Activated CD4-positive, alpha-beta T cell treated with anti-CD3 and anti-CD28 coated beads, Interleukin-2, amount 50 U/mL, for 1 hour (primary cell): ENCODE measurements around the gene FBXL7.

Source experiments
- DNase-seq: peaks from one replicate; pipeline ENCODE4 v3.0.0-alpha.2; 2020

The FBXL7 gene

GRCh38 chr5:15499528-15500324 is at the start of gene FBXL7:
Gene FBXL7 (plus strand): TSS chr5:15500180.
- DNase-seq, result no peak

- no peak for DNase-seq
Measured at GRCh38 chr5:15450473-15450872, 49.5 kb upstream of the FBXL7 start.

GRCh38 chr5:15450949-15451348 is 49.0 kb upstream of the FBXL7 start:
- no peak for DNase-seq

- no peak for DNase-seq
Measured at GRCh38 chr5:15452030-15452429, 48.0 kb upstream of the FBXL7 start.

DNA sequence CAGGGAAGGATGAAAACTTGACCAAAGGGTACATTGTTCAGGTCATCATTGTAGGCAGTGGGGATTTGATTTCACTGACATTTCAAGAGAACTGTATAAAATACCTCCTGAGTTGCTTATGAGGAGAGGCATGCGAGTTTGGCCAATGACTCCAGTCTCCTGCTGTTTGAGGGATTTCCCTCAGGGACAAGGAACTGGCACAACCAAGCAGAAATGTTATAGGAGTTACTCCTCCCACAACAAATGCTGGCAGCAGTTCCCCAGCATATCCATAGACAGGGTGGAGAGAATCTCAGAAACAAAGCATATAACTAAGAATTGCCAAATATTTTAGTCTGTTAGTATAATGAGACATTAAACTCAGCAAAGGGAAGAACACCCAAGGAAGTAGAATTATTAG is 47.2 kb upstream of the FBXL7 start:
- no peak for DNase-seq

DNA sequence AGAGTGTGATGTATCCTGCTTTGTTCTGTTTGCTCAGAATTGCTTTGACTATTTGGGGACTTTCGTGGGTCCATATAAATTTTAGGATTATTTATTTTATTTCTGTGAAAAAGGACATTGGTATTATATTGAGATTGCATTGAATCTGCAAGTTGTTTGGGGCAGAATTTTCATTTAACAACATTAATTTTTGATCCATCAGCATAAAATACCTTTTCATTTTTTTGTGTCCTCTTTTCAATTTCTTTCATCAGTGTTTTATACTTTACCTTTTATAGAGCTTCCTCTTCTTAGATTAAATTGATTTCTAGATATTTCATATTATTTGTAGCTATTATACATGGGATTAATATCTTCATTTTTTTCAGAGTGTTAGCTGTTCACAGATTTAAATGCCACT is 40.8 kb upstream of the FBXL7 start:
- DNase-seq, result no peak

GRCh38 chr5:15463231-15463980 is 36.6 kb upstream of the FBXL7 start:
- no peak for DNase-seq

- DNase-seq, result no peak
Measured at GRCh38 chr5:15472116-15472515, 27.9 kb upstream of the FBXL7 start.

DNA sequence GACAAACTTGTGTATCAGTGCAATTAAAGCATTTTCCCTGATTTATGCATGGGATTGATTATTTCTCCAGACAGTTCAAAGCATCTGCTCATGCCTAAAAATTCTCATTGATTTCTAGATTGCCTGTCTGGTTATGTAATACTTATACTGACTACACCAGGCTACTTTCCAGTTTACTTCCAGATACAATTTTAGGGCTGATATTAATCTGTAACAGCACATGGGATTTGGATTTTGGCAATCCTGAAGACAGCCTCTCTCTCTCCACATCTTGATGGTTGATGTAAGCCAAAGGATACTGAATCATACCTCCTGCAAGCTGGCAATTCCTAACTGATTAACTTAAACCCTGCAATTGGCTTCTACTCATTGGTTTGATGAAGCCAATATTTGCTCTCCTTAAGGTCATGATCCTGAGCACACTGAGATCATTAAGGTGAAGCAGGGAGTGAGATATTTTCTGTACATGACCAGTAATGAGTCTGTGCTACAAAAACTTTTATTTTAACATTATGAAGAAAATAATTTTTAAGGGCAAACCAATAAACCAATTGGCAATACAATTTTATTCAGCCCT is 25.7 kb upstream of the FBXL7 start:
- DNase-seq, result no peak

- no peak for DNase-seq
Measured at GRCh38 chr5:15475367-15475766, 24.6 kb upstream of the FBXL7 start.

DNA sequence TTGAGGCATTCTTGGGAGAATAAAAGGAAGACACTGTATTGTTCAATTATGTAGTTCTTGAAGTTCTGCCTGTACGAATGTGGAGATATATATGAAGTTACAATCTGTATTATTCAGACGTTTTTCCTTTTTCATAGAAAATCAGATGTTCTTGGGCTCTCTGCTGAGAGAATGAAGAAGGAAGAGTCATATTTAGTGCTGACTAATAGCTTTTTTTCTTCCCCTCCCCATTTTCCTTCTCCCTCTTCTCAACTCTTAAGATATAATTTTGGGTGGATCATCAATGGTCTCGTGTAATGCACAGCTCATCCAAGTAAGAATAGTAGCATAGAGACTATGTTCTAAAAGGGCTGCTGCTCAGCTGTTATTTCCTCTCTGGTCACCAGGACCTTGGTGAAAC is 23.0 kb upstream of the FBXL7 start:
- no peak for DNase-seq

DNA sequence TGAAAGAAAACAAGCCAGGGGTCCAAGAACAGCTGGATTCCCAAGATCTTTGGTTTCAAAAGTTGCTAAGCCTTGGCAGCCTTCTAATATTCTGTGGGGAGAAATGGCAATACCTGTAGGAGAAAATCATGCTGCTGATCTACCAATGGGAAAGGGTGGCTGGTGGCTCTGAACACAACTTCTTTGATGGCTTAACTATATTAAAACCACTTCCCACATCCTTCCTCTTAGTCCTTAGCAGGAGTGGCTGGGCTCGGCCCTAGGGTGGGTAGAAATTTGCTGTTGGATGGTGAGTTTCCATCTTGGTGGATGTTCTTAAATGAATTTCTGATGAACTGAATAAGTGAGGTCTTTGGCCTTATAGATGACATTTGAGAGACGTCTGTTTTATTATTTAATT is 19.5 kb upstream of the FBXL7 start:
- no peak for DNase-seq

- no peak for DNase-seq
Measured at GRCh38 chr5:15483351-15484097, 16.5 kb upstream of the FBXL7 start.

DNA sequence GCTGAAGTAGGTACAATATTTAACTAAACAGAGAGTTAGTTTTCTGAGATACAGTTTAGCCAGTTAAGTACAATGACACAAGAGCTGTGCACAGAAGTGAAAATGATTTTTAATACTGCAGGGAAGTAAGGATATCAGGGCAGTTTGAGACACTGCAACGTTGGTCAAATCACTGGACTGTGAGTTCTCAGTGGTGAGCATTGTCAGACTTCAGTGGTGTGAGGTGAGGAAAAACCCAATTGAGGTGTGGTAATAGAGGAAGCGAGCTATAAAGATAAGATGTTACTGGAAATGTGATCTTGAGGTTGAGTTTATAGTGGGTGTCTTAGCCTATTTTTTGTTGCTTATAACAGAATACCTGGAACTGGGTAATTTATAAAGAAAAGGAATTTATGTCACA is 12.8 kb upstream of the FBXL7 start:
- no peak for DNase-seq

- DNase-seq, result no peak
Measured at GRCh38 chr5:15489571-15490235, 10.3 kb upstream of the FBXL7 start.

- DNase-seq, result no peak
Measured at GRCh38 chr5:15492545-15492944, 7.4 kb upstream of the FBXL7 start.

GRCh38 chr5:15493501-15493900 is 6.5 kb upstream of the FBXL7 start:
- DNase-seq, result no peak

DNA sequence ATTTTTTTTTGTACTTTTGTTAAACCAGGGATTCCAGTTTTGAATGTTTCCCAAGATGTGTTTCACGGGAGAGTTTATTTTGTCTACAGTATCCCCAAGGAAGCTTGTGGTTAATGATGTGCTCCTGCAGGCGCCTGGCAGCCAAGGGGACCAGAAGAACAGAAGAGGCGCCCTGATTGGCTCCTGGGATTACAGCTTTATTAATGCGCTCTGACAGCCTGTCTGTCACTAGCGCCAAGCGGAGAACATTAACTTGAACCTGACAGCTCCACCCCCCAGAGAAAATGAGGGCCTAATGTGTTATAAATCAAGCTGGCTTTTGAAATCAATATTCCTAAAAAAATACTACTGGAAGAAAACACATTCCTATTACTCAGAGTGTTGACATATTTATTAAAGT is 5.0 kb upstream of the FBXL7 start:
- DNase-seq, result no peak

DNA sequence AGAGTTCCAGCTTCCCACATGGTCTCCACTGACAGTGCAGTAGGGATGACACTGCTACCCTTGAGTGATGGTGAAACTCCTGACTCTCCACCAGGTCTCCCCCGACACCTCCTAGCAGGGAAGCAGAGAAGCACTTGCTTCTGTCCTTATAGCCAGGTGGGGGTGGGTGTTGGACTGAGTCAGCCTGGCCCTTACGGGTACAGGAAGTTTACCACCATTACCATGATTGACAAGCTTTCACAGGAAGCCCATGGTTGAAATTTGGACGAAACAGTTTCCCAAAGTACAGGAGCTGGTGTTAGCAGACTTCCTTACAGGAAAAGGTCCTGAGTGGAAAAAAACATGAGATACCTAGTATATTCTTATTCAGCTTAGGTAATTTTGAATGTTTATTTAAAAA is 3.1 kb upstream of the FBXL7 start:
- DNase-seq, result no peak

- no peak for DNase-seq
Measured at GRCh38 chr5:15500325-15501001, 483 bp downstream of the FBXL7 start.

DNA sequence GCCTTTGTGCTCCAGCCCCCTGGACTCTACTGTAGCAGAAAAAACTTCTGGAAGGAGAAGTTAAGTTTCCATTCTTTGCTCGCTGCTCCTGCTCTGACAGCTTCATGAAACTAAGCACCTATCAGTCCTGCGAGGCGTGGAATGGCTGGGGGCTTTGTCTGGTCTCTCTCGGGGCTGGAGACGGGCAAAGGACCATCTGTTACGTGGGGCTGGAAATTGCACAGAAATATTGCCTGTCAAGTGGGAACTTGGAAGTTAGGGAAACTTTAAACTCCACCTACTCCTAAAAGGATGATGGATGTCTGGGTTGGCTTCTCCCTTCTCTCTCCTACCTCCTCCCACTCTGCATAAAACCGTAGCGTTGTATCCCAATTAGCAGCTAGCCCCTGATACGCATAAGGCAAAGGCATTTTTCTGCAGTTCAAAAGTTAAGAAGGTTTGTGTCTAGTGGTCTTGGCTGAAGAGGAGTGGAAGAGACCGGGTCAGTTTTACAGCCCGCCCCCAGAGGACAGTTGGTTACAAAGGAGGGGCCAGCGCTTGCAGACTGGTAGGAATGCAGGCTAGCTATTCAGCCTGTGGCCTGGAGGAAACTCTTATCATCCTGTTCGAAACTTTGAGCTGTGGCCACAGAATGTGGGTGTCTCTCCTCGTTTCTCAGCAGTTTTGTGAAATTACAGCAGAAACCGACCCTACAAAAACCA is 1.3 kb downstream of the FBXL7 start:
- DNase-seq, result no peak

GRCh38 chr5:15502208-15502607 is 2.2 kb downstream of the FBXL7 start:
- no peak for DNase-seq
